ENCODE data around the gene ST6GALNAC1.

DNA sequence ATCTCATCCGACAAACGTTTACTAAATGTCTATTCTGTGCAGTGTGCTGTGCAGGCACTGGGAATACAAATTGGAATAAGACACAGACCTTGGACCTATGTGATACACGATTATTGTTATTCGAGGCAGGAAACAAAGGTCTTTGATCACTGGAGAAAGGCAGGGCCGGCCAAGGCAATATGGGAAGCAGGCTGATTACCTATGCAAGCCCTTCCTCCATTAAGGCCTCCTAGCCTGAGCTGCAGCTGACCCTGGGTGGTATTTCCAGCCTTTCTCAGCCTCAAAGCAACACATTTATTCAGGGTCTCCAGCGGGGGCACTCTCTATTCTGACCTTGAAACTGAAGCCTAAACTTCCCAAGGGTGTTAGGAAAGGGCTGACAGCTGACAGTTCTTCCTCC lies 13.4 kb downstream of the ST6GALNAC1 start:
- TF ChIP-seq GABPA (IDR thresholded peaks at IDR 0.05; ENCODE audit: low read depth) (no peak), ATF3 (IDR thresholded peaks at IDR 0.05; ENCODE audit: borderline replicate concordance, extremely low read depth, low read depth, low read length) (no peak), TCF3 (IDR thresholded peaks at IDR 0.05; ENCODE audit: borderline replicate concordance, insufficient read depth, low read depth, low read length) (no peak), TARDBP (IDR thresholded peaks at IDR 0.05; ENCODE audit: borderline replicate concordance) (no peak)
